GM23338 (cell line): Measurements from ENCODE around the gene GNG7. TPM values are rescaled to one million over a fixed set of nuclear protein-coding genes. Genes with fewer than 3 reads are reported as not detected.
A peak's percentile ranks its signal among the peaks of the same experiment; 100 is the strongest.

ENCODE experiments used
- ATAC-seq: fragments of 200-7000 bp; cut with Tn5 transposase; 3 replicates; pipeline ENCODE4 v1.9.1; 2020
- DNase-seq: peaks from one replicate; pipeline ENCODE4 v3.0.0-alpha.2; 2015; ENCODE audit warnings: low spot score
- H2AFZ ChIP-seq: fragments of 200-600 bp; sonication (generic); 2 replicates; pipeline ENCODE4 v1.8.0; 2016; ENCODE audit warnings: antibody characterized with exemption, mild to moderate bottlenecking, moderate library complexity
- H3F3A ChIP-seq: fragments of 200-600 bp; sonication (generic); replicated peaks from 2 replicates; pipeline ENCODE4 v1.8.0; 2017; ENCODE audit warnings: antibody characterized with exemption, mixed run types, low read depth
- H3K27ac ChIP-seq: fragments of 200-600 bp; sonication (generic); 2 replicates; pipeline ENCODE4 v1.6.1; 2016; ENCODE audit warnings: low read depth
- H3K27me3 ChIP-seq: fragments of 200-600 bp; sonication (generic); 2 replicates; pipeline ENCODE4 v1.8.0; 2016; ENCODE audit warnings: mild to moderate bottlenecking, mixed run types, moderate library complexity; ENCODE audit not compliant: insufficient read depth
- H3K36me3 ChIP-seq: fragments of 200-600 bp; sonication (generic); 2 replicates; pipeline ENCODE4 v1.8.0; 2016; ENCODE audit warnings: mild to moderate bottlenecking; ENCODE audit not compliant: insufficient read depth
- H3K4me1 ChIP-seq: fragments of 200-600 bp; sonication (generic); 2 replicates; pipeline ENCODE4 v1.8.0; 2016; ENCODE audit warnings: mild to moderate bottlenecking, moderate library complexity; ENCODE audit not compliant: insufficient read depth
- H3K4me2 ChIP-seq: fragments of 200-600 bp; sonication (generic); 2 replicates; pipeline ENCODE4 v1.7.1; 2017; ENCODE audit warnings: mixed run types
- H3K4me3 ChIP-seq: fragments of 200-600 bp; sonication (generic); 2 replicates; pipeline ENCODE4 v1.6.1; 2016; ENCODE audit warnings: mixed run types
- H3K79me2 ChIP-seq: fragments of 200-600 bp; sonication (generic); replicated peaks from 2 replicates; pipeline ENCODE4 v1.8.0; 2017; ENCODE audit warnings: mild to moderate bottlenecking; ENCODE audit not compliant: insufficient read depth
- H3K9me2 ChIP-seq: fragments of 200-600 bp; sonication (generic); 2 replicates; pipeline ENCODE4 v1.8.0; 2017; ENCODE audit not compliant: insufficient read depth
- H4K20me1 ChIP-seq: fragments of 200-600 bp; sonication (generic); replicated peaks from 2 replicates; pipeline ENCODE4 v1.8.0; 2017; ENCODE audit warnings: mild to moderate bottlenecking; ENCODE audit not compliant: insufficient read depth
- H3K27ac Mint-ChIP-seq: 2 replicates; pipeline ENCODE4 v1.8.0; 2020; ENCODE audit warnings: inconsistent platforms, mild to moderate bottlenecking, moderate library complexity, mixed read lengths
- H3K27me3 Mint-ChIP-seq: 3 replicates; pipeline ENCODE4 v1.8.0; 2022; ENCODE audit warnings: low read depth, mild to moderate bottlenecking, moderate library complexity, mixed read lengths, inconsistent platforms; ENCODE audit not compliant: insufficient read depth, poor library complexity
- H3K36me3 Mint-ChIP-seq: 3 replicates; pipeline ENCODE4 v1.8.0; 2021; ENCODE audit warnings: low read depth, mild to moderate bottlenecking, inconsistent platforms, moderate library complexity, mixed read lengths
- H3K4me1 Mint-ChIP-seq: 3 replicates; pipeline ENCODE4 v1.8.0; 2020; ENCODE audit warnings: mild to moderate bottlenecking, inconsistent platforms, mixed read lengths
- H3K4me3 Mint-ChIP-seq: 3 replicates; pipeline ENCODE4 v1.8.0; 2021; ENCODE audit warnings: moderate library complexity, mild to moderate bottlenecking, inconsistent platforms, mixed read lengths
- H3K9me3 Mint-ChIP-seq: 3 replicates; pipeline ENCODE4 v1.8.0; 2020; ENCODE audit warnings: moderate library complexity, mild to moderate bottlenecking, inconsistent platforms, mixed read lengths
- CREB1 ChIP-seq: fragments of 250-450 bp; sonication (Bioruptor Pico); IDR thresholded peaks from 2 replicates; pipeline ENCODE4 v1.5.0; 2020; ENCODE audit warnings: low read depth, mild to moderate bottlenecking, moderate library complexity
- CTCF ChIP-seq, 2 experiments: fragments of 200-600 bp in 1 of 2; sonication (generic) in 1 of 2; conservative IDR thresholded peaks; 2 replicates each; pipeline versions ENCODE4 v1.5.1 to v1.6.1; 2016 to 2017; ENCODE audit warnings: antibody characterized with exemption in 2 of 2, low read depth in 2 of 2, mild to moderate bottlenecking in 2 of 2, moderate library complexity in 1 of 2
- ETS1 ChIP-seq: IDR thresholded peaks from 2 replicates; pipeline ENCODE4 v1.6.1; 2016; ENCODE audit warnings: antibody characterized with exemption
- EZH2 ChIP-seq: fragments of 200-600 bp; sonication (generic); IDR thresholded peaks from one replicate; pipeline ENCODE4 v1.8.0; 2017; ENCODE audit warnings: antibody characterized with exemption, mild to moderate bottlenecking, low read depth; ENCODE audit not compliant: unreplicated experiment
- EZH2phosphoT487 ChIP-seq: fragments of 200-600 bp; sonication (generic); IDR thresholded peaks from one replicate; pipeline ENCODE4 v1.8.1; 2018; ENCODE audit warnings: antibody characterized with exemption; ENCODE audit not compliant: unreplicated experiment
- NANOG ChIP-seq: IDR thresholded peaks from 2 replicates; pipeline ENCODE4 v1.6.1; 2016; ENCODE audit warnings: antibody characterized with exemption, borderline replicate concordance
- REST ChIP-seq: IDR thresholded peaks from one replicate; pipeline ENCODE4 v1.6.1; 2018; ENCODE audit warnings: antibody characterized with exemption; ENCODE audit not compliant: unreplicated experiment
- ZNF331 ChIP-seq: fragments of 250-450 bp; sonication (Bioruptor Pico); IDR thresholded peaks from 2 replicates; pipeline ENCODE4 v1.5.0; 2020; ENCODE audit warnings: low read depth, mild to moderate bottlenecking, moderate library complexity
- polyA plus RNA-seq: library from polyadenylated mRNA; unstranded; fragments of >200 nt; fragmentation: Nextera tagmentation; extraction: Ambion mirVana; gene quantifications from 2 replicates; pipeline ENCODE4 v1.2.1, GENCODE V29; 2016
- total RNA-seq: library from RNA; depleted of rRNA; stranded (reverse); fragments of >200 nt; shearing (Covaris generic); gene quantifications from 2 replicates; pipeline ENCODE4 v1.2.3, GENCODE V29; 2014

Gene GNG7
- total and polyA plus RNA-seq, 2 experiments from 2014 or later: 5.1 to 5.4 TPM

- peak overlapping the region; percentile 77 for H3K4me3 ChIP-seq
- DNase-seq (no peak), ATAC-seq (peak; percentile 10; the same call in 2 of the 3 replicates)
- H3F3A ChIP-seq: no peaks in the 10 kb centered on the region
- H4K20me1 ChIP-seq: peaks cover 2% of the 10 kb centered on the region; the same call in 1 of the 2 replicates
- H3K79me2 ChIP-seq: no peaks in the 10 kb centered on the region
- Mint-ChIP-seq H3K4me1 (peaks cover 9% of the 10 kb centered on the region), H3K27ac (no peak overlapping the region), H3K36me3 (no peaks in the 10 kb centered on the region), H3K9me3 (no peaks in the 10 kb centered on the region), H3K27me3 (peaks cover 33% of the 10 kb centered on the region), H3K4me3 (peak overlapping the region; percentile 88)
- peaks cover 27% of the 10 kb centered on the region for H3K27me3 ChIP-seq
- no peak overlapping the region for H3K27ac ChIP-seq
- TF ChIP-seq NANOG (no peak), ETS1 (no peak), CREB1 (CRISPR knock-in tag) (no peak), REST (no peak), CTCF (conservative IDR thresholded peaks at IDR 0.05; ENCODE audit: low read depth in 2 of 2) (no peak), EZH2 (no peak), EZH2phosphoT487 (no peak), ZNF331 (no peak)
- peaks cover 6% of the 10 kb centered on the region; the same call in 1 of the 2 replicates for H3K9me2 ChIP-seq
- peak overlapping the region; percentile 97 for H3K4me2 ChIP-seq
- H3K4me1 ChIP-seq: peaks cover 11% of the 10 kb centered on the region
- no peaks in the 10 kb centered on the region for H3K36me3 ChIP-seq
- H2AFZ ChIP-seq: no peak overlapping the region
Observed at GRCh38 chr19:2701361-2702169, 929 bp downstream of the GNG7 start.
